Superior temporal gyrus (tissue), 1 donor: ENCODE measurements around the gene ALK.
"Not testable (repeated sequence)": the region's sequence is repeated elsewhere in the genome, so short reads cannot be mapped to it uniquely, and the experiment has no call there.

ENCODE experiments used
- DNase-seq: peaks from one replicate; pipeline ENCODE4 v3.0.0-alpha.2; 2016; ENCODE audit errors: extremely low spot score

ALK gene

DNA sequence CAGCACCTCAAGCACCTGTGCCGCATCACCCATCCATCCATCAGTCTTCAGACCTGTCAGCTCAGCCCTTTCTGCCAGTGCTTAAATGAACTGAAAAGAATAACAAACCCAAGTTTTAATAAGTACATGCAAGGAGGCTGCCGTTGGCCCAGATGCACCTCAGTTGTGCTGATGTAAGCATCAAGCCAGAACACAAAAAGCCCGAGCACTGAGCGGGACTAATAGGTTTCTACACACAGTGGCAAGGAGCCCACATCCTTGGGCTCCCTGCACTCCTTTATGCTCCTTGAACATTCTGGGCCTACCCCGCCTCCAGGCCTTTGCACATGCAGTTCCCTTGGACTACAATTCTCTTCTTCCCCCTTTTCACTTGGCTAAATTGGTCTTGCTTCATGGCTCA is 165.6 kb downstream of the ALK start:
- DNase-seq, result no peak

DNA sequence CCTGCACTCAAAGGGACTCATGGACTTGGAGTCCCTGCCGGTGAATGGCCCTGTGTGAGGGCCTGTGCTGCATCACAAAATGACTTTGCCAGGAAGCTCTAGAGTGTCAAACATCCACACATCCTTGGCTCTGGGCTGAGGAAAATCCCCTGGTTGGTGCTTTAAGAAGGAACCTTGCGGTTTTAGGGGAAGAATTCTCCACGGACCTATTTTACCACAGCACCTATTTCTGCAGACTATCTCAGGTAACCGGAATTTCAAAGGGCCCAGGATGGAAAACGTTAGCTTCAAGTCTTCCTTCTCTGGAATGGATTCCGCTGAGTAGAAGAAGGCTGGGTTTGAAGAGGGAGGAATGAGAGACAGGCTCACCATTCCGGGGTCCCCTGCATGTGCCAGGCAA is 166.2 kb downstream of the ALK start:
- DNase-seq, result no peak

DNA sequence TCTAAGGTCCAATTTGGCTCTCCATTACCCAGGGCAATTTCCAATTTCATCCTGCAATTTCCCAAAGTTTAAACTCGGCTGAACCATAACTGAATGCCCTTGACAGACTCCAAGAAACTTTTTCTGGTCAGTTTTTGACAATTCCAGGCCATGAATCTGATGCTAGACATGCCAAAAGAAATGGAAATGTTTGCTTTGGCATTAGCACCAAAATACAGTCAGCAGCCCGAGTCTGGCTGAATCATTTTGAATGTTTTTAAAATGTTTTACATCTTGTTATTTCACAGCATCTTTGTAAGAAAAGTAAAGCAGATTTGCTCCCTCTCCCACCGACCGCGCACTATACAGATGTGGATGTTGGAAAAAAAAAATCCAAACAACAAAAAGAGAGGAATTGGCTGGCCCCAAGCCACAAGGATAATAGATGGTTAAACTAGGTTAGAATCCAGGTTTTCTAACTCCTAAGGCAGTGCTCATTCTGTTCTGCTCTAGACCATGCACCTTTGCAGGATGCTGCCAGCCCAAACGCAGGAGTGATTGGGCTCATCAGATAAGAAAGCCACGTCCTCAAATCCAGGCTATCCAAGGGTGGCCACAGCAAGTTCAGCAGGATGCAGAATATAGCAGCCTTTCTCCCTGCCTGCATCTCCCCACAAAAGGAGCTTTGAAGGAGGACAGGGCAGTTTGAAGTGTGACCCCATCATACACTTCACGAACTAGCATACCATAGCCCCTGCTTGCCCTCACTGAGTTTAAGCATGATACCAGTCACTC is 167.5 kb downstream of the ALK start:
- DNase-seq, result no peak

DNA sequence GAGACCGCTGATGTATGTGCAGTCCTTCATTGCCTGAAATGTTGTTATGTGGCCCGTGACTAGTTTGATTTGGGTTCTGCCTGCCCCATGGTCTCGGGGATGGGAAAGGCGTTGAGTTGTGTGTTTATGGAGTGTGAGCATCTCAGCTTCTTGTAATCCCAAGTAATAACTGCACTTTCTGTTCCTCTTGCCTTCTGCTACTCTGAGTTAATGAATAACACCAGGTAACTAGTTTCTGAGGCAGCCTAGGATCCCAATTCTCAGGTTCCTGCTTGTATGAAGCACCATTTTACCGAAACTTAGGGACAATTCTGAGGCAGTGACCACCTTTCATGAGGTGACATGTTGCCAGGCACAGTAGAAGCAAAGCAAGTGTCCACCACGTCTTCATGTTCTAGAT is 170.0 kb downstream of the ALK start:
- DNase-seq, result no peak

DNA sequence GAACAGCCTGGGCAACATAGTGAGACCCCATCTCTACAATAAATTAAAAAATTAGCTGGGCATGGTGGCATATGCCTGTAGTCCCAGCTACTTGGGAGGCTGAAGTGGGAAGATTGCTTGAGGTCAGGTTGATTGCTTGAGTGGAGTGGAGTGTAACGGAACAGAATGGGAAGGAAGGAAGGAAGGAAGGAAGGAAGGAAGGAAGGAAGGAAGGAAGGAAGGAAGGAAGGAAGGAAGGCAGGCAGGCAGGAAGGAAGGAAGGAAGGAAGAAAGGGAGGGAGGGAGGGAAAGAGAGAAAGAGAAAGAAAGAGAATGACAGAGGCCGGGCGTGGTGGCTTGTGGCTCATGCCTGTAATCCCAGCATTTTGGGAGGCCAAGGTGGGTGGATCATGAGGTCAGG is 170.9 kb downstream of the ALK start:
- not testable (repeated sequence) for DNase-seq

DNA sequence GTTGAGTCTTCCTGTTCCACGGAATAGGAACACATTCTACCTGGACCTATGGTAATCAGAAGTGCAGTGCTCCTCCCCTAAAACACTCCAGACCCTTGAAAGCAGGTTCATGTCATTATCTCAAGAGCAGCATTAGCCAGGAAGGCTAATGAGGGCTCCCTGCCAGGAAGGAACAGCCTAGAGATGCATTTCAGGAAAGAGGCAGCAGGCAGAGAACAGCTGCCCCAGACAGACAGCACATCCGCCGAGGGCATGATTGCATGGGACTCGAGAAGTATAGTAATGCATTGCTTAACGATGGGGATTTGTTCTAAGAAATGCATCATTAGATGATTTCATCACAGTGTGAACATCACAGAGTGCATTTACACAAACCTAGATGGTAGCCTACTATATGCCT is 171.5 kb downstream of the ALK start:
- no peak for DNase-seq

DNA sequence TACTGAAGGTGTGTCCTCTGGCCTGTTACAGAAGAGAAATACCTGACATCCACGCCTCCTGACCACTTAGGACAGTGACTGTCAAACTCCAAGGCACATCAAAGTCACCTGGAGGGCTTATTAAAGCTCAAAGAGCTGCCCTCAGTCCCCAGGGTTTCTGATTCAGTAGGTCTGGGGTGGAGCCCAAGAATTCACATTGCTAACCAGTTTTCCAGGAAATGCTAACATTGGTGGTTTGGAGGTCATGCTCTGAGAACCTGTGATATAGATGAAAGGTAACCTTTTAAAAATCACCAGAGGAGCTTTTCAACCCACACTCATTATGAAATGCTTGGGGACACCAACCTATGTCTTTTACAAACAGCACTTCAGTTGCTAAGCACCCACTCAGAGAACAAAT is 172.3 kb downstream of the ALK start:
- DNase-seq, result no peak

DNA sequence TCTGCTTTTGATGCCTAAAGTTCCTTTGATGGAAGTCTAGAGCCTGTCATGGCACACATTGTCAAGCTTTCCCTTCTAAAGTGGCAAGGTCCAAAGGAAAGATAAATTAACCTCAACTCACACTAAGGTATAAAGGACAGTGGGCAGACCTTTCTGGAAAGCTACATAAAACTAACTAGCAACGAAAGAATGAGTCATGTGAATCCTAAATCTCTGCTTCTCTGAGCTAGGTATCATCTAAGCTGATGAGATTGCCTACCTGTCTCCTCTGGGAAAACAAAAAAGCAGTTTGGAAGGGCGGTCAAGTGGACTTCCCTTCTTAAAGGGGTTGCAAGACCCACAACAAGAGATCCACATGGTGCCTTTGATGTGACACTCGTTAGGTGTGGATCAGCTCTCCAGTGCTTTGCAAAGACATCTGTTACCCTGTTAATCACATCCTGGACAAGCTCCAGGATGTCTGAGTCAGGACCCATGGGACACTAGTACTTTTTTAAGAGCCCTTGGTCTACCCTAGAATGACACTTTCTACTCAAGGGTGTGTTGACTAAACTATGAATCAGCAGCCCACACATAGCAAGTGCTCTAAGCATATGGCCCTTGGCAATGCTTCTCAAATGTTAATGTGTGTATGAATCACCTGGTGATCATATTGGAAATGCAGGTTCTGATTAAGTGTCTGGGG is 173.5 kb downstream of the ALK start:
- DNase-seq, result no peak

DNA sequence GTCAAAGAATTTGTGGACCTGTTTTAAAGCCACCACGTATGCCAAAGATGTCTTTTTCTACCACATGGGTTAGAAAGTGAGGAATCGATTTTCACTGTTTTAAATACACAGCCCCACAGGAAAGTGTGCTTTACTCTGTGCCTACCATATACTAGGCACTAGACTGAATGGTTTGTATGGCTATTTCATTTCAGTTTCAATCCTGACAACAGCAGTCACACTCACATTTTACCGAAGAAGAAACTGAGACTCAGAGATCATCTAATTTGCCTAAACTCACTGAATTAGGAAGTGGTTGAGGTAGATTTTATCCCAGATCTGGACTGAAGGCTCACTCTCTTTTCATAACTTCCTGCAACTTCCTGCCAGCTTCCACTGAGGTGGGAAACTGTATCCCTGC is 176.4 kb downstream of the ALK start:
- DNase-seq, result no peak

DNA sequence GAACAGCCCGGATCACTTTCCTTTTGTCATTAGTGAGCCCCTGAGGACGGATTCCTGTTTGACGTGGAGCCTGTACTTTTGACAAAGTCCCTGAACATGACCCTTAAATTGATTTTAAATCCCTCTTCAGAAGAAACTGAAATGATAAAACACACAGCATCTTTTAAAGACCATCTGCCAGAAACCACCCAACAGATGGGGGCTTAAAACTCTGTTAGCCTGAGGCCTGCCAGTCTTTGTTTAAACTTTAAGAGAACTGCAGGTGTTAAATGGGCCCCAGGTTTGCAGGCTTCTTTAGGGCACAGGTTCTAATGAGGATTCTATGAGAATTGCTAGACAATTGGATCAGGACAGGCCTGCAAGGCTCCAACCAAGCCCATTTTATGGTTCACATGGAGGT is 177.9 kb downstream of the ALK start:
- DNase-seq, result no peak

DNA sequence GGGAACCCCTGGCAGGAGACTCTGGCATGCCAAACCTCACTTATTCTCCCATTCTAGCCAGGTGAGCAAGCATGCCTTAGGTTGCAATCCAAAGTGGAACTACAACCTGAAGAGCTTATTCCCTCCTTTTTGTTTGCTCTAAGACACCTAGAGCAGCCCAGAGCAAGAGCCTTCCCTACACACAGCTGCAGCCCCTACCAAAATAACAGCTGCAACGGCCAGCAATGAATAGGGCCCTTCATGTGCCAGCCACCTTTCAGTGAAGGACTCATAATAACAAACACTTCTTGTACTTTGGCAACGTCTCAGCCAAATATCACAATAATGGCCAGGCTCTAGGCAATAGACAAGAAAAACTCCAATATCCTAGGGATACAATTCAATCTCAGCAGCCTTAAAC is 178.7 kb downstream of the ALK start:
- DNase-seq, result no peak

DNA sequence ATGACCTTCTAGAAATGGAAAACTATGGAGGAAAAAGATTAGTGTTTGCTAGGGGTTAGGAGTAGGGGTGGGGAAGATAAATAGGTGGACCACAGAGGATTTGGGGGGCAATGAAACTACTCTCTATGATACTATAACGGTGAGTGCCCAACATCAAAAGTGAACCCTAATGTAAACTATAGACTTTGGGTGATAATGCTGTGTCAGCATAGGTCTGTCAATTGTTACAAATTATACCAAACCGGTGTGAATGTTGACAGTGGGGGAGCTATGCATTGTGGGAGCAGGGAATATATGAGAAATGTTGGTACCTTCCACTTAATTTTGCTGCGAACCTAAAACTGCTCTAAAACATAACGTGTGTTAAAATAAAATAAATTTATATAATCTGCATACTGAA is 180.3 kb downstream of the ALK start:
- DNase-seq, result no peak

DNA sequence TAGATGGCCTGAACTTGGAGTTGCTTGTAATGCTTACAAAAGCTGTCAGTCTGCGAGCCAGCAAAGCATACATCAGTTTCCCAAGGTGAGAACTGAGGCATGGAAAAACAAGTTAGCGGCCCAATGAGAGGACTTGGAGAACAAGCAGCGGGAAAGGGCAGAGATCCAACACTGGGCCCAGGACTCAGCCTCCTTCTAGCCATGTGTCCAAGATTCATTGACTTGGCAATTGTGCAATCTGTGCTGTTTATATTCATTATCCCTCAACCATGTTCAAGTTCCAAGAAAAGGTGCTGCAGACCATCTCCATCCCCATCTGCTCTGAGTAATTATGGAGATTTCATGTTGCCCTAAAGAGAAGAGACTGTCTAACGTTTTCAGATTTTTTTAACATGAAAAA is 187.4 kb downstream of the ALK start:
- DNase-seq, result no peak

DNA sequence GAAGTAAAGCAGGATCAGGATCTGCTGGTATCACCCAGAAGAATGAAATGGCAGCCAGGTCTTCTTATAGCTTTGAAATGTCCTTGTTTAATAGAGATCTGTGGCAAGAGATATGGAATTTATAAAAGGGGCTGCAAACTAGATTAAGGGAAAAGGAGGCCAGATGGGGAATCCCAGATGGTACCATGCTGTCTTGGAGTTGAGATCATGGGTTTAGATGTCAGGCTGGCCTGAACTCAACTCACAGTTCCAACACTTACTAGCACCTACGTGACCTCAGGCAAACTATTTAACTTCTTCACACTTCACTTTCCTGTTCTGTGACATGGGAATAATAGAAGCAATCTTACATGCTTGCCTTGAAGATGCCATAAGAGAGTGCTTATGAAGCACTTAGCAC is 188.2 kb downstream of the ALK start:
- no peak for DNase-seq

DNA sequence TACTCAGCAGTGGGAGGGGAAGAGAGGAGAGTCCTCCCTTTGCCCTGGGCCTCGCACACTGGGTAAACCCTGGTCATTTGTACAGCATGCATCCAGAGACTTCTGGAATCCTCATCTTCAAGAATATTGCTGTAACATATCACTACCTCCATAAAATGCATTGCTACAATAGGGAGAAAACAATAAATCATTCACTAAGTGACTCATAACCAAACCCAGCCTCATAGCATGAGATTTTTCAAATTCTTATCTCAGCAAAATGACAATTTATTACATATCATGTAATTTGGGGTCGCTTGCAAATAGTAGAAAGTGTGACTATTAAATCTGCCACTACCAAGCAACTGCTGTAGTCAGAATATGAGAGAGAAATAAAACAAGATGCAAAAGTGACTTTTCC is 189.4 kb downstream of the ALK start:
- no peak for DNase-seq

DNA sequence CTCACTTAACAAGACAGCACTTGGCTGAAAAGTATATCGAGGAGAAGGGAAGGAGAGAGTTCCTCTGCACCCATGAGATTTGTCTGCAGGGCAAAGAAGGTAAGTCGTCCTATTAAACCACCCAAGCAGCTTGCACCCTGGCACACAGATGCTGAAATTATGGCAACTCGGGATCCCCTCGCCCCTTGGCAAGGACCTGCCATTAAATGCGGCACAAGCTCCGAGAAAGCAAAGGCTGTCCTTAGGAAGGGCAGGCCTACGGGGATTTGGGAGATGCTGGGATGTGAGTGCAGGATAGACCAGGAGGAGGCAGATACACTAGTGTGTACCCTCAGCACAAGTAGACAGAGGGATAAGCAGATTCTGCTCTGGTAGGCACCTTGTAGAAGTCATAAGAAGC is 191.5 kb downstream of the ALK start:
- no peak for DNase-seq

DNA sequence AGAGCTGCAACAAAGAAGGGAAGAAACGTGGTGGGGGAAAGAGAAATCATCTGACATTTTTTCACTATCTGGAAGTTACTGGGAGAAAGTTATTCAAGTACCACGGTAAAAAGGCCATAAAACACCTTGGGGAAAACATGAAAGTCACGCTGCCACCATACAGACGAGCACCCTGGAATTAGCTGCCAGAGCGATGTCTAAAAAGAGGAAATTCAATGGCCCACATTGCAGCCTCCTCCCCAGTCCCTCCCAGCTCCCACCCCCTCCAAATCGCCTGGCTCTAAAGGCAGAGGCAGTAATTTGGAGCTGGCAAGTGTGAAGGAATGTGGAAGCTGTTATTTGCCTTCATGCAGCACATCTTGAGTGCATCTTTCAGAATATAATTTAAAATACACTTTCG is 192.0 kb downstream of the ALK start:
- DNase-seq, result no peak

DNA sequence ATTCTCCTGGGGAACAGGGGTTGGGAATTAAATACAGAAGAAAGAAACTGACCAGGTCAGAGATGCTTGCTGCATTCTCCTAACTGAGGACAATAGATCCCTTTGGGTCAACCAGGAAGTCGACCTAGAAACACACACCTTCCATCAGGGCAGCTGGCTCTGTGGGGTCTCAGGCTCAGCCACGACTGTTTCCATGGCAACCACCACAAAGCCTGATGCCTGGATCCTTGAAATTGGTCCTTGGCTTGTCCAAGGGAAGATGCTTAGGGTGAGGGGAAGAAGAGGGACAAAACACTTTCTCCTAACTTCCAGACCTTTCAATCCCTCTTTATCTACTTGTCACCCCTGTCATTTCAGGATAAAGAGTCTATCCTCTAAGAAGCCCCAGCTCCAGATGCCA is 194.4 kb downstream of the ALK start:
- no peak for DNase-seq

DNA sequence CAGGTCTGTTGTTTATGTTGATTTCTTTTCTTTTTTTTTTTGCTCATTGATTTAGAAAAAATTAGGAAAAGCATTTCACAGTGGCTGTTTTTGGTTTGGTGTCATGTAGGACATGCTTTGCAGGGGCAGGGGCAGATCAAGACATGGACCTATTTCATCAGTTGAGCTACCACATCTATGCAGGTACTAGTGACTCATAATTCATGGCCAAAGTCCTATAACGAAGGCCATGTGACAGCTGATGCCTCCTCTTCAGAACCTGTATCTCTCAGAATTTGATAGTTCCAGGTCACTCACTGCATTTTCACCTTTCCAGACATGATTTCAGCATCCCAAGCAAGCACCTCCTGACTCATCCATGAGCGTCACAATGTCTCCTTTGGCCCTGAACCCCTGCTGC is 195.8 kb downstream of the ALK start:
- no peak for DNase-seq

DNA sequence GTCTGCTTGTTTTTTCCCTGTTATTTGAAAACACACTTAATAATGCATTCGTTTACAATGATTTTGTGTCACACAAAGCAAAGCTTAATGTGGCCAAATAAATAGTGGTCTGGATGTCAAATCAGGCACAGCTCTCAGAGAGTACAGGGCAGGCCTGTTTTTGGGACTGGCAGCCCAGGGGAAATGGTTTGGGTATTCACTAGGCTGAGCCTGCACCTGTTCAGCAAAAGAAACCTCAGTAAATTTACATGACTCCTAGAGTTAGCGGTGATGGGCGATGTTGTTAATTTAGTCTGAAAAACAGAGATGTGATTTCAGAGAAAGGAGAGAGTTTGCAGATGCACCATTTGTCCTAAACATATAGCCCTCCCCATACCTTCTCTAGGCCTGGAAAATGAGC is 197.1 kb downstream of the ALK start:
- no peak for DNase-seq

DNA sequence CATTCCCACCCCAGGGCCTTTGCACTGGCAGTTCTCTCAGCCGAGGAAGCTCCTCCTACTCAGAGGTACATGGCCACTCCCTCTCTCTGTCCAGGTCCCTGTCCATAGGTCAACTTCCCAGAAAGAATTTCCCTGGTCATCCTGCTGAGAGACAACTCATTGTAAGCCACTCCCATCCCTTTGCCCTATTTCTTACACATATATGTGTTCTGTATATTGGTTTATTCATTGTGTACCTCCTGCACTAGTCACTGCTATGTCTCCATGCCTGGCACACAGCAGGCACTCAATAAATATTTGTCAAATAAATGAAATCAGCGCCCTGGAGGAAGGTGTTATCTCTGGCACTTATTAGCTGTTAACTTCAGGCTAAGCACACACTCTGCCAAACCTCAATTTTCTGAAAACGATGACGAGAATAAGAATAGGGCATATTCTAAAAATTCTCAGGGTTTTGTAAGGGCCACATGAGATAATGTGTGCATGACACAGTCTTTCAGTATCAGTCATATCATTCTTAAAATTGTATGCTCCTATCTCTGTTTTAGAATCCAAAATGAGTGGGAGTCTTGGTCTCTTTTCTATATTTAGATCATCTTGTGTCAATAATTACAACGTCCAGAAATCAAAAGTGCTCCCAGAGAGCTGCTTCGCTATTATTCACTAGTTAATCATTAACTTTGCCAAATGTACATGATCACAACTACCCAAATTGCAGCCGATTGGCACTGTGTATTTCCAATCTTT is 198.0 kb downstream of the ALK start:
- DNase-seq, result no peak

DNA sequence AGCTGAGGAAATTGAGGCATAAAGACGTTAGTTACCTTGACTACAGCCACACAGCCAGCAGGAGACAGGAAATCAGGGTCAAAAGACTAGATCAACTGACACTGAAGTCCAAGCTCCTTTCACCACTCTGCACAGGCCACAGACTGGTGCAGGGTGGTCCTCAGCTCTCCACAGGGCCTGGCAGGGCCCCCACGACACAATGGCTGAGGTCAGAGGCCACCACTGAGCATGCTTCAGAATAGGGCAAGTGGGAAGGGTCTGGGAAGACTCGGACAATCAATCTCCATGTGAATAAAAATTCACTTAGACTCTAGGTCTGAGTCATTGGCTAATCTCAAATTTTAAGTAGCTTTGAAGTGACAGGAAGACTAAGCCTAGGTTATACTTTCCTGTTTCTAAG is 201.7 kb downstream of the ALK start:
- DNase-seq, result no peak

DNA sequence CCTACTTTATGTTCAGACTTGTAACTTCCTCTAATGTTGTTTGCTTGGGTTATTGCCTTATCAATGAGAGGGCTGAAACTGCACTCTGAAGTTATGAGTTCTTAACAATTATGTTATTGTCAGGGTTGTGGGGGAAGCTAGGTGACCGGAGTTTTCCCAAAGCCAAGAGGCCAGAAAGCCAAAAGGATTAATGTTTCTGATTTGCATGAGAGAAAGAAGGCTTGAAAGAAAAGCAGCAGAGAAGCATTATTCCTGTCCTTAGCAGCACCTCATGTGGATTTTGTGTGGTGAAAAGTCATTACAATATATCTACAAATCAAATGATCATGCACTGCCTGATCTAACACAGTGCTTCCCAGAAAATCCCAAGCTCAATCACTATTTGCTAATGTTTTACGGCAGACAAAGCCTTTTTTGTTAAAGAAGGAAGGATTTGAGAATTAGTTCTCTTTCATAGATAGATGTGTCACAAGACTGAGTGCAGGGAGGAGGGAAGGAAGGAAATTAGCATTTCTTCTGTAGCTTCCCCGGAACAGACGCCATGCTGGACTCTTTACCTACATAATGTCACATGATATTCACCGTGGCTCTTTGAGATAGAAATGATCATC is 203.2 kb downstream of the ALK start:
- no peak for DNase-seq
